ENCODE data around the gene LMF2.
"Not testable (repeated sequence)": the region's sequence is repeated elsewhere in the genome, so short reads cannot be mapped to it uniquely, and the experiment has no call there.

The LMF2 gene

DNA sequence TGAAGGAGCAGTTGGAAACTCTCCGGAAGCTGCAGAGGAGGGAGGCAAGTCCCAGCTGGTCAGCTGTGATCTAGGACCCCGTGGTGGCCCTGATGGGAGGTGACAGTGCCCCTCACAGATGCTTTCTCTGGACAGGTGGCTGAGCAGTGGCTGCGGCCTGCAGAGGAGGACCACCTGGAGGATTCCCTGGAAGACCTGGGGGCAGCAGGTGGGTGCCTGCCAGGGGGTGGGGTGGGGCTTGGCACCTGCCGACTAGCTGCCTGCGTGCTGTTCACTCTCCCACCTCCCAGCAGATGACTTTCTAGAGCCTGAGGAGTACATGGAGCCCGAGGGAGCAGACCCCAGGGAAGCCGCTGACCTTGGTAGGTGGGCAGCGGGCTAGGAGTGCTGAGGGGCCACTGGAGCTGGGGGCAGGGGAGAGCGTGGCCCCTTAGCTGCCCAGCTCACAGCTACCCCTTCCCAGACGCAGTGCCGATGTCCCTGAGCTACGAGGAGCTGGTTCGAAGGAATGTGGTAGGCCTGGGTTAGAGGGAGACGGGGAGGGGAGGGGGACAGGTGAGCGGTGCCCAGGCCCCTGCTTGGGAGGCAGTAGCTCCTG, 14.8 kb upstream of the LMF2 start:
- DNase-seq (ENCODE audit: low read depth), result no peak
- no peak overlapping the region for H3K4me3 ChIP-seq (ENCODE audit: low read depth, low read length)
- TF ChIP-seq, protein P1, sequence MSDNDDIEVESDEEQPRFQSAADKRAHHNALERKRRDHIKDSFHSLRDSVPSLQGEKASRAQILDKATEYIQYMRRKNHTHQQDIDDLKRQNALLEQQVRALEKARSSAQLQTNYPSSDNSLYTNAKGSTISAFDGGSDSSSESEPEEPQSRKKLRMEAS (IDR thresholded peaks at IDR 0.05; ENCODE audit: low read depth, low read length), result no peak
- TF ChIP-seq MYC (IDR thresholded peaks at IDR 0.05; ENCODE audit: low read depth, low read length), result no peak
- no peak for TF ChIP-seq POLR2A (IDR thresholded peaks at IDR 0.05; ENCODE audit: extremely low read depth, insufficient read length)
- TF ChIP-seq, protein P2, sequence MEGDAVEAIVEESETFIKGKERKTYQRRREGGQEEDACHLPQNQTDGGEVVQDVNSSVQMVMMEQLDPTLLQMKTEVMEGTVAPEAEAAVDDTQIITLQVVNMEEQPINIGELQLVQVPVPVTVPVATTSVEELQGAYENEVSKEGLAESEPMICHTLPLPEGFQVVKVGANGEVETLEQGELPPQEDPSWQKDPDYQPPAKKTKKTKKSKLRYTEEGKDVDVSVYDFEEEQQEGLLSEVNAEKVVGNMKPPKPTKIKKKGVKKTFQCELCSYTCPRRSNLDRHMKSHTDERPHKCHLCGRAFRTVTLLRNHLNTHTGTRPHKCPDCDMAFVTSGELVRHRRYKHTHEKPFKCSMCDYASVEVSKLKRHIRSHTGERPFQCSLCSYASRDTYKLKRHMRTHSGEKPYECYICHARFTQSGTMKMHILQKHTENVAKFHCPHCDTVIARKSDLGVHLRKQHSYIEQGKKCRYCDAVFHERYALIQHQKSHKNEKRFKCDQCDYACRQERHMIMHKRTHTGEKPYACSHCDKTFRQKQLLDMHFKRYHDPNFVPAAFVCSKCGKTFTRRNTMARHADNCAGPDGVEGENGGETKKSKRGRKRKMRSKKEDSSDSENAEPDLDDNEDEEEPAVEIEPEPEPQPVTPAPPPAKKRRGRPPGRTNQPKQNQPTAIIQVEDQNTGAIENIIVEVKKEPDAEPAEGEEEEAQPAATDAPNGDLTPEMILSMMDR (IDR thresholded peaks at IDR 0.05; ENCODE audit: low read depth, low read length), result no peak

- TF ChIP-seq, protein P1 (IDR thresholded peaks at IDR 0.05; ENCODE audit: low read depth, low read length), result no peak
- TF ChIP-seq MYC (IDR thresholded peaks at IDR 0.05; ENCODE audit: low read depth, low read length), result no peak
- TF ChIP-seq, protein P2 (IDR thresholded peaks at IDR 0.05; ENCODE audit: low read depth, low read length), result no peak
- no peak overlapping the region for H3K4me3 ChIP-seq (ENCODE audit: low read depth, low read length)
- no peak for DNase-seq (ENCODE audit: low read depth)
Measured at GRCh38 chr22:50521710-50522109, 14.2 kb upstream of the LMF2 start.

GRCh38 chr22:50520826-50521453, 13.4 kb upstream of the LMF2 start:
- TF ChIP-seq, protein P1 (IDR thresholded peaks at IDR 0.05; ENCODE audit: low read depth, low read length), result no peak
- TF ChIP-seq, protein P2 (IDR thresholded peaks at IDR 0.05; ENCODE audit: low read depth, low read length), result no peak
- no peak for TF ChIP-seq MYC (IDR thresholded peaks at IDR 0.05; ENCODE audit: low read depth, low read length)
- H3K4me3 ChIP-seq (ENCODE audit: low read depth, low read length), result no peak overlapping the region
- no peak for DNase-seq (ENCODE audit: low read depth)

DNA sequence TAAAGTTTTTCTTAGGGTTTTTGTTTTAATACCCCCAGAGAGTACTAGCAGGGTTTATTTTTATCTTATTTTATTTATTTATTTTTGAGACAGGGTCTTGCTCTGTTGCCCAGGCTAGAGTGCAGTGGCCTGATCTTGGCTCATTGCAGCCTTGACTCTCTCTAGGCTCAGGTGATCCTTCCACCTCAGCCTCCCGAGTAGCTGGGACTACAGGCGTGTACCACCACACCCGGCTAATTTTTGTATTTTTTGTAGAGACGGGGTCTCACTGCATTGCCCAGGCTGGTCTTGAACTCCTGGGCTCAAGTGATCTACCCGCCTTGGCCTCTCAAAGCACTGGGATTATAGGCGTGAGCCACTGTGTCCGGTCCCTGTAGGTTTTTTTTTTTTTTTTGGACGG, 12.7 kb upstream of the LMF2 start:
- H3K4me3 ChIP-seq (ENCODE audit: low read depth, low read length); DNase-seq (ENCODE audit: low read depth): not testable (repeated sequence)

- TF ChIP-seq, protein P2 (IDR thresholded peaks at IDR 0.05; ENCODE audit: low read depth, low read length), result no peak
- H3K4me3 ChIP-seq (ENCODE audit: low read depth, low read length), result no peak overlapping the region
- DNase-seq (ENCODE audit: low read depth), result no peak
Measured at GRCh38 chr22:50519151-50519550, 11.6 kb upstream of the LMF2 start.

GRCh38 chr22:50518606-50519005, 11.1 kb upstream of the LMF2 start:
- no peak for DNase-seq (ENCODE audit: low read depth)
- TF ChIP-seq POLR2A (IDR thresholded peaks at IDR 0.05; ENCODE audit: extremely low read depth, insufficient read length) (no peak), MYC (IDR thresholded peaks at IDR 0.05; ENCODE audit: low read depth, low read length) (no peak)
- TF ChIP-seq, protein P2 (IDR thresholded peaks at IDR 0.05; ENCODE audit: low read depth, low read length), result no peak
- TF ChIP-seq, protein P1 (IDR thresholded peaks at IDR 0.05; ENCODE audit: low read depth, low read length), result no peak
- no peak overlapping the region for H3K4me3 ChIP-seq (ENCODE audit: low read depth, low read length)

All from NB4 (cell line).